GM23248 (cell line): ENCODE results near the gene ANKRD52. TPM values are rescaled to one million over a fixed set of nuclear protein-coding genes. Genes with fewer than 3 reads are reported as not detected.

Source experiments
- DNase-seq: peaks from one replicate; pipeline ENCODE4 v3.0.0-alpha.2; 2015
- H2AFZ ChIP-seq: fragments of 200-600 bp; sonication (generic); 2 replicates; pipeline ENCODE4 v1.6.1; 2016; ENCODE audit warnings: antibody characterized with exemption
- H3F3A ChIP-seq: fragments of 200-600 bp; sonication (generic); 2 replicates; pipeline ENCODE4 v1.6.1; 2016; ENCODE audit warnings: mild to moderate bottlenecking, antibody characterized with exemption, mixed run types; ENCODE audit not compliant: insufficient read depth
- H3K27ac ChIP-seq: fragments of 200-600 bp; sonication (generic); 2 replicates; pipeline ENCODE4 v1.5.1; 2016; ENCODE audit warnings: mild to moderate bottlenecking
- H3K27me3 ChIP-seq: fragments of 200-600 bp; sonication (generic); replicated peaks from 2 replicates; pipeline ENCODE4 v1.6.1; 2016; ENCODE audit warnings: mild to moderate bottlenecking; ENCODE audit not compliant: insufficient read depth
- H3K36me3 ChIP-seq: fragments of 200-600 bp; sonication (generic); 2 replicates; pipeline ENCODE4 v1.6.1; 2016; ENCODE audit warnings: low read depth, mild to moderate bottlenecking
- H3K4me1 ChIP-seq: fragments of 200-600 bp; sonication (generic); 2 replicates; pipeline ENCODE4 v1.6.1; 2016; ENCODE audit warnings: mild to moderate bottlenecking; ENCODE audit not compliant: insufficient read depth
- H3K4me2 ChIP-seq: fragments of 200-600 bp; sonication (generic); one replicate; pipeline ENCODE4 v1.6.1; 2016; ENCODE audit warnings: mild to moderate bottlenecking; ENCODE audit not compliant: unreplicated experiment
- H3K4me3 ChIP-seq: fragments of 200-600 bp; sonication (generic); 2 replicates; pipeline ENCODE4 v1.5.1; 2016; ENCODE audit warnings: mild to moderate bottlenecking
- H3K79me2 ChIP-seq: fragments of 200-600 bp; sonication (generic); 2 replicates; pipeline ENCODE4 v1.6.1; 2016; ENCODE audit warnings: mild to moderate bottlenecking; ENCODE audit not compliant: insufficient read depth
- H3K9ac ChIP-seq: fragments of 200-600 bp; sonication (generic); 2 replicates; pipeline ENCODE4 v1.6.1; 2016; ENCODE audit warnings: mild to moderate bottlenecking
- H3K9me2 ChIP-seq: fragments of 200-600 bp; sonication (generic); 2 replicates; pipeline ENCODE4 v1.6.1; 2016; ENCODE audit warnings: mixed run types, mild to moderate bottlenecking, moderate library complexity; ENCODE audit not compliant: insufficient read depth
- H3K9me3 ChIP-seq: fragments of 200-600 bp; sonication (generic); one replicate; pipeline ENCODE4 v1.6.1; 2017; ENCODE audit warnings: low read depth
- H4K20me1 ChIP-seq: fragments of 200-600 bp; sonication (generic); 2 replicates; pipeline ENCODE4 v1.6.0; 2016; ENCODE audit not compliant: insufficient read depth
- EZH2 ChIP-seq: fragments of 200-600 bp; sonication (generic); IDR thresholded peaks from 2 replicates; pipeline ENCODE4 v1.6.1; 2018; ENCODE audit warnings: antibody characterized with exemption, mild to moderate bottlenecking; ENCODE audit not compliant: insufficient read depth, poor library complexity, severe bottlenecking
- EZH2phosphoT487 ChIP-seq: fragments of 200-600 bp; sonication (generic); IDR thresholded peaks from 2 replicates; pipeline ENCODE4 v1.6.1; 2018; ENCODE audit warnings: antibody characterized with exemption, moderate library complexity, mild to moderate bottlenecking, low read depth; ENCODE audit not compliant: insufficient read depth
- WGBS, 2 experiments: methylation state at CpG; one replicate each; pipeline ENCODE4 v1.1.6; 2015 to 2017; ENCODE audit warnings: low lambda C conversion rate in 2 of 2, low coverage in 1 of 2; ENCODE audit errors: missing lambda C conversion rate in 2 of 2; 5-methylcytosine and 5-hydroxymethylcytosine counted together
- in situ Hi-C: fragments of 300-500 bp; cut with MboI; formaldehyde crosslinking; loops from 2 replicates; pipeline ENCODE4 v1.15.0; 2020
- polyA plus RNA-seq: library from polyadenylated mRNA; unstranded; fragments of >200 nt; fragmentation: Nextera tagmentation; extraction: Ambion mirVana; gene quantifications from 2 replicates; pipeline ENCODE4 v1.2.1, GENCODE V29; 2016
- total RNA-seq: library from RNA; depleted of rRNA; stranded (reverse); fragments of >200 nt; shearing (Covaris generic); gene quantifications from 2 replicates; pipeline ENCODE4 v1.2.3, GENCODE V29; 2014

ANKRD52 gene
- total and polyA plus RNA-seq, 2 experiments from 2014 or later = 24.5 to 61.7 TPM

DNA sequence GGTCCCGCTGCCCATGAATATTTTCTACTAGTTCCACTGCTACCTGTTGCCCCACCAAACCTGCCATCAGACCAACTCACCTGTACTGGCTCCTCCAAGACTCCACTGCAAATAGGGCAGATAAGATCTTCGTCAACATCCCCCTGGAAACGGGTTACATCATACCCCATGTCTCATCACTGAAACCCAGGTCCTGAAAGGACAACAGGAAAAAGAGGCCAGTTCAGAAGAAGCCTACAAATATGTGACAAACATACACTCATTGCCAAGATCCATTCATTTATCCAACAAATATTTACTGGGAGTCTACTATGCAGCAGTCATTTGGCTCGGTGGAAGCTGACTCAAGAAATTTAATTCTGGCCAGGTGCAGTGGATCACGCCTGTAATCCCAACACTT is 44.3 kb downstream of the ANKRD52 start:
- no peak overlapping the region for H2AFZ ChIP-seq
- H3K9ac ChIP-seq = no peak overlapping the region
- peaks cover 60% of the 10 kb centered on the region for H3K36me3 ChIP-seq
- WGBS, 2 experiments = 72 to 78% methylated on average over 5 of the region's 5 CpGs
- H3K9me2 ChIP-seq = no peaks in the 10 kb centered on the region
- no peak overlapping the region for H3K27ac ChIP-seq
- H3K79me2 ChIP-seq = peaks cover 69% of the 10 kb centered on the region
- H3K4me1 ChIP-seq = no peaks in the 10 kb centered on the region
- H4K20me1 ChIP-seq = no peaks in the 10 kb centered on the region; the same call in 1 of the 2 replicates
- in situ Hi-C loops = no loop called here
- peaks cover 29% of the 10 kb centered on the region; the same call in 1 of the 2 replicates for H3F3A ChIP-seq
- no peak for TF ChIP-seq EZH2
- no peak for TF ChIP-seq EZH2phosphoT487
- peak; percentile 25 for DNase-seq
- H3K4me2 ChIP-seq = no peak overlapping the region
- no peak overlapping the region for H3K4me3 ChIP-seq
- no peaks in the 10 kb centered on the region for H3K27me3 ChIP-seq
- H3K9me3 ChIP-seq = no peaks in the 10 kb centered on the region

- H3K4me2 ChIP-seq = no peak overlapping the region
- H3K36me3 ChIP-seq = peaks cover 68% of the 10 kb centered on the region
- no peak for TF ChIP-seq EZH2
- no peak for TF ChIP-seq EZH2phosphoT487
- no peaks in the 10 kb centered on the region; the same call in 1 of the 2 replicates for H4K20me1 ChIP-seq
- H3K4me3 ChIP-seq = no peak overlapping the region
- H3K79me2 ChIP-seq = peaks cover 54% of the 10 kb centered on the region
- H3F3A ChIP-seq = peaks cover 42% of the 10 kb centered on the region
- WGBS, 2 experiments = 50 to 56% methylated on average over 1 of the region's 1 CpG
- H3K27me3 ChIP-seq = no peaks in the 10 kb centered on the region
- no peak overlapping the region for H3K9ac ChIP-seq
- peaks cover 3% of the 10 kb centered on the region for H3K4me1 ChIP-seq
- no peak overlapping the region for H2AFZ ChIP-seq
- in situ Hi-C loops = no loop called here
- no peak for DNase-seq
- H3K9me2 ChIP-seq = no peaks in the 10 kb centered on the region
- no peaks in the 10 kb centered on the region for H3K9me3 ChIP-seq
- H3K27ac ChIP-seq = no peak overlapping the region
These were observed 45.8 kb downstream of the ANKRD52 start for GRCh38 chr12:56212361-56212760.

DNA sequence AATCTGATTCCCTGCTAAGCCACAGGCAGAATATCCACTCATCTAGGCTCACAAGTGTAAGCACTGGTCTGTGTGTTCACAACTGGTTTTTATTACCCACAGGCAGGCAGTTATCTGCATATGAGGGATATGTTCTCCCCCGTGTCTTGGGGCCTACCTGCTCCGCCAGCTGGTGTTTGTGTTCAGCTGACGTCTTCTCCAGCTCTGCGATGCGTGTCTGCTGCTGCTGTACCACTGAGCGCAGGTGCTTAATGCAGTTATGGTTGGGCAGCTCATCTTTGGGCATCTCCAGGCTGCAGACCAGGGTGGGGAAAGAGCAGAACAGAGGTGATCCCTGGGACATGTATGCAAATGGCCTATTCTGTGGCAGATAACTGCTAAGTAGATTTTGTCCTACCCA is 50.2 kb downstream of the ANKRD52 start:
- Histone ChIP-seq H3K9me2 (no peaks in the 10 kb centered on the region), H3K4me3 (no peak overlapping the region), H2AFZ (no peak overlapping the region), H3K4me2 (no peak overlapping the region), H3K79me2 (peaks cover 16% of the 10 kb centered on the region), H3K9me3 (no peaks in the 10 kb centered on the region), H3F3A (peaks cover 45% of the 10 kb centered on the region), H3K27ac (no peak overlapping the region), H3K4me1 (peaks cover 8% of the 10 kb centered on the region), H4K20me1 (no peaks in the 10 kb centered on the region), H3K27me3 (no peaks in the 10 kb centered on the region), H3K9ac (no peak overlapping the region), H3K36me3 (peaks cover 71% of the 10 kb centered on the region)
- DNase-seq = no peak
- WGBS, 2 experiments = 73 to 80% methylated on average over 6 of the region's 6 CpGs
- in situ Hi-C loops = no loop called here
- TF ChIP-seq EZH2phosphoT487 = no peak
- TF ChIP-seq EZH2 = no peak

DNA sequence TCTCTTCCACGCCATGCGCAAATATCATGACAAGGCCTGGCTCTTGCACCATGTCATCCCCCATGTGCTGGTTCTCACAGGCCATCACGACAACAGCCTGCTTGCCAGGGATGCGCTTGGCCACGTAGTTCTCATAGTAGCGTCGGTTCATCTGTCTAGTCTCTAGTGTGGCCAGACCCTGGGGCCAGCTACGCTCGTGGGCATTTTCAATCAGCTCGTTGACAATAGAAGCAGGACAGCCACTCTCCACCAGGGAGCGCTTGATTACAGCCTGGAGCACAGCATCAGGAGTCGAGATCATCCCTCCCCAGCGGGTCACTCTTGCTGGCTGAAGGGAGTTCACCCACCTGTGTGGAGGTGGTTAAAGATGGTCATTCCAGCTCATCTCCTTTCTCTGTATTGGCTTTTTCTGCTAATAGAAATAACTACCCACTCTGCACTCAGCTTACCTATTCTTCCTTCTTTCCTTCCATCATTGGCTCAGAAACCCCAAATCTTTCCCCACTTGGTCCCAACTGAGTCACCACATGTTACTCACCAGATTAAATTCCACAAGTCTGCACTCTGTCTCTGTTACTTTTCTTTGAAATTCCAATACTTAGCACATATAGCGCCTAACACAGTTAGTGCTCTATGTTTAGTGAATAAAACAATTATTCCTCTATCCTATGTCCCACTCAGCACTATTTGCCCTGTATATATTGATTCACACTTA is 51.6 kb downstream of the ANKRD52 start:
- Histone ChIP-seq H3K4me1 (peaks cover 8% of the 10 kb centered on the region), H3K9me3 (no peaks in the 10 kb centered on the region), H3K4me2 (peak overlapping the region; percentile 26), H3K9ac (no peak overlapping the region), H4K20me1 (no peaks in the 10 kb centered on the region), H3K79me2 (0 out of 2 replicates have a peak, but pooled peaks cover 5% of the 10 kb centered on the region), H3F3A (peaks cover 50% of the 10 kb centered on the region), H3K27me3 (no peaks in the 10 kb centered on the region), H3K9me2 (no peaks in the 10 kb centered on the region), H2AFZ (no peak overlapping the region), H3K36me3 (peaks cover 57% of the 10 kb centered on the region), H3K27ac (peak overlapping the region; percentile 41), H3K4me3 (no peak overlapping the region)
- DNase-seq = peak; percentile 75
- in situ Hi-C loops = no loop called here
- 55 to 59% methylated on average over 14 of the region's 14 CpGs for WGBS, 2 experiments
- TF ChIP-seq EZH2 (no peak), EZH2phosphoT487 (no peak)
